Peyer's patch (tissue), 4 donors: ENCODE data around the gene STARD9.

Experiments used
- CTCF ChIP-seq, 6 experiments: fragments of 450-650 bp in 4 of 6; fragments of 200-600 bp in 2 of 6; sonication (generic) in 1 of 6; IDR thresholded peaks; one replicate each; pipeline ENCODE4 v1.5.1; 2017 to 2019; ENCODE audit warnings: antibody characterized with exemption in 6 of 6, mild to moderate bottlenecking in 3 of 6, moderate library complexity in 1 of 6
- POLR2A ChIP-seq, 2 donors: fragments of 450-650 bp; IDR thresholded peaks; one replicate each; pipeline ENCODE4 v1.5.1; 2017; ENCODE audit warnings: antibody characterized with exemption in 2 of 2, mild to moderate bottlenecking in 2 of 2, moderate library complexity in 2 of 2

DNA sequence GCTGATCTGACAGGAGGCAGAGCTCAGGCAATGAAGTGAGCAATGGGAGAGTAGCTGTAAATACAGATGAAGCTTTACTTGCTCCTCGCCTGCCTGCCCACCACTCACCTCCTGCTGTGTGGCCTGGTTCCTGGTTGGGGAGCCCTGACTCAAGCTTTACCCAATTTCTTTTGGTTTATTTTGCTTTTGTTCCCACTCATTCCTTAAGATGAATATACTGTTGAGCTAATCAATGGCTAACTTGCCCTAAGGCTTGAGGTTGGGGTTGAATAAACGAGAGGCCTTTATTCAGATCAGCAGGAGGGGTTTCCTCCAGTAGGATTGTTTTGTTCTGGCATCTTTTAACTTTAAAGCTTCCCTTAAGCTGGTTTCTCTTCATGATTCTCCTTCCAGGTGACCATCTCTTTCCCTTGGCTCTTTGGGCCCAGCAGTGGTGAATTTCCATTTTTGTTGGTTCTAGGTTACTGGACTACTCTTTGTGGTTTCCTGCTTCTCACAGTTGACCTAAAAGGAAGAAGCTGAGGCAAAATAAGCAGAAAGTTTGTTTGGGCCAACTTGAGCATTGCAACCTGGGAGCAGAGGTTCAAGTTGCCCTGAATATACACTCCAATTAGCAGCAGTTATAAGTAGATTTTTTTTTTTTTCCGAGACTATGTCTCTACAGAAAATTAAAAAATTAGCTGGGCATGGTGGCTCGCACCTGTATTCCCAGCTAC, 44.4 kb downstream of the STARD9 start:
- TF ChIP-seq POLR2A (IDR thresholded peaks at IDR 0.05) = no peak
- no peak for TF ChIP-seq CTCF (IDR thresholded peaks at IDR 0.05)
